ENCODE results near the gene CYB5RL.

- TF ChIP-seq CTCF (IDR thresholded peaks at IDR 0.05; ENCODE audit: insufficient read depth, low read depth, low read length) (no peak), EZH2 (IDR thresholded peaks at IDR 0.05; ENCODE audit: insufficient read depth, low read length) (no peak)
Measured at GRCh38 chr1:54225378-54225777, 25.5 kb upstream of the CYB5RL start.

All from astrocyte (in vitro differentiated cells and primary cell).